ENCODE results near the gene PCYT1A. TPM values are rescaled to one million over a fixed set of nuclear protein-coding genes. Genes with fewer than 3 reads are reported as not detected.

PCYT1A gene
- total and polyA plus RNA-seq, 2 of the 13 experiments (the other 11 are each of a cell fraction or from before 2014, with no cell fraction given) = 26.4 to 45.3 TPM

GRCh38 chr3:196287440-196288140 lies at the start of gene PCYT1A (continued):
- TF ChIP-seq ZNF770 (CRISPR knock-in tag; IDR thresholded peaks at IDR 0.05) = peak; percentile 87
- TF ChIP-seq ZNF772 (CRISPR knock-in tag; IDR thresholded peaks at IDR 0.05) = peak; percentile 85
- TF ChIP-seq ZFP62 (CRISPR knock-in tag; IDR thresholded peaks at IDR 0.05) = no peak
- peak; percentile 69; the same call in 1 of the 2 replicates for TF ChIP-seq GMEB1 (CRISPR knock-in tag; IDR thresholded peaks at IDR 0.05; ENCODE audit: borderline replicate concordance)
- peak; percentile 38; the same call in 1 of the 2 replicates for TF ChIP-seq RFX3 (CRISPR knock-in tag; IDR thresholded peaks at IDR 0.05)
- TF ChIP-seq, protein P1, sequence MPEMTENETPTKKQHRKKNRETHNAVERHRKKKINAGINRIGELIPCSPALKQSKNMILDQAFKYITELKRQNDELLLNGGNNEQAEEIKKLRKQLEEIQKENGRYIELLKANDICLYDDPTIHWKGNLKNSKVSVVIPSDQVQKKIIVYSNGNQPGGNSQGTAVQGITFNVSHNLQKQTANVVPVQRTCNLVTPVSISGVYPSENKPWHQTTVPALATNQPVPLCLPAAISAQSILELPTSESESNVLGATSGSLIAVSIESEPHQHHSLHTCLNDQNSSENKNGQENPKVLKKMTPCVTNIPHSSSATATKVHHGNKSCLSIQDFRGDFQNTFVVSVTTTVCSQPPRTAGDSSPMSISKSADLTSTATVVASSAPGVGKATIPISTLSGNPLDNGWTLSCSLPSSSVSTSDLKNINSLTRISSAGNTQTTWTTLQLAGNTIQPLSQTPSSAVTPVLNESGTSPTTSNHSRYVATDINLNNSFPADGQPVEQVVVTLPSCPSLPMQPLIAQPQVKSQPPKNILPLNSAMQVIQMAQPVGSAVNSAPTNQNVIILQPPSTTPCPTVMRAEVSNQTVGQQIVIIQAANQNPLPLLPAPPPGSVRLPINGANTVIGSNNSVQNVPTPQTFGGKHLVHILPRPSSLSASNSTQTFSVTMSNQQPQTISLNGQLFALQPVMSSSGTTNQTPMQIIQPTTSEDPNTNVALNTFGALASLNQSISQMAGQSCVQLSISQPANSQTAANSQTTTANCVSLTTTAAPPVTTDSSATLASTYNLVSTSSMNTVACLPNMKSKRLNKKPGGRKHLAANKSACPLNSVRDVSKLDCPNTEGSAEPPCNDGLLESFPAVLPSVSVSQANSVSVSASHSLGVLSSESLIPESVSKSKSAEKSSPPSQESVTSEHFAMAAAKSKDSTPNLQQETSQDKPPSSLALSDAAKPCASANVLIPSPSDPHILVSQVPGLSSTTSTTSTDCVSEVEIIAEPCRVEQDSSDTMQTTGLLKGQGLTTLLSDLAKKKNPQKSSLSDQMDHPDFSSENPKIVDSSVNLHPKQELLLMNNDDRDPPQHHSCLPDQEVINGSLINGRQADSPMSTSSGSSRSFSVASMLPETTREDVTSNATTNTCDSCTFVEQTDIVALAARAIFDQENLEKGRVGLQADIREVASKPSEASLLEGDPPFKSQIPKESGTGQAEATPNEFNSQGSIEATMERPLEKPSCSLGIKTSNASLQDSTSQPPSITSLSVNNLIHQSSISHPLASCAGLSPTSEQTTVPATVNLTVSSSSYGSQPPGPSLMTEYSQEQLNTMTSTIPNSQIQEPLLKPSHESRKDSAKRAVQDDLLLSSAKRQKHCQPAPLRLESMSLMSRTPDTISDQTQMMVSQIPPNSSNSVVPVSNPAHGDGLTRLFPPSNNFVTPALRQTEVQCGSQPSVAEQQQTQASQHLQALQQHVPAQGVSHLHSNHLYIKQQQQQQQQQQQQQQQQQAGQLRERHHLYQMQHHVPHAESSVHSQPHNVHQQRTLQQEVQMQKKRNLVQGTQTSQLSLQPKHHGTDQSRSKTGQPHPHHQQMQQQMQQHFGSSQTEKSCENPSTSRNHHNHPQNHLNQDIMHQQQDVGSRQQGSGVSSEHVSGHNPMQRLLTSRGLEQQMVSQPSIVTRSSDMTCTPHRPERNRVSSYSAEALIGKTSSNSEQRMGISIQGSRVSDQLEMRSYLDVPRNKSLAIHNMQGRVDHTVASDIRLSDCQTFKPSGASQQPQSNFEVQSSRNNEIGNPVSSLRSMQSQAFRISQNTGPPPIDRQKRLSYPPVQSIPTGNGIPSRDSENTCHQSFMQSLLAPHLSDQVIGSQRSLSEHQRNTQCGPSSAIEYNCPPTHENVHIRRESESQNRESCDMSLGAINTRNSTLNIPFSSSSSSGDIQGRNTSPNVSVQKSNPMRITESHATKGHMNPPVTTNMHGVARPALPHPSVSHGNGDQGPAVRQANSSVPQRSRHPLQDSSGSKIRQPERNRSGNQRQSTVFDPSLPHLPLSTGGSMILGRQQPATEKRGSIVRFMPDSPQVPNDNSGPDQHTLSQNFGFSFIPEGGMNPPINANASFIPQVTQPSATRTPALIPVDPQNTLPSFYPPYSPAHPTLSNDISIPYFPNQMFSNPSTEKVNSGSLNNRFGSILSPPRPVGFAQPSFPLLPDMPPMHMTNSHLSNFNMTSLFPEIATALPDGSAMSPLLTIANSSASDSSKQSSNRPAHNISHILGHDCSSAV (CRISPR knock-in tag; IDR thresholded peaks at IDR 0.05; ENCODE audit: borderline replicate concordance) = no peak
- no peak for TF ChIP-seq NFRKB (IDR thresholded peaks at IDR 0.05)
- TF ChIP-seq, protein P2, sequence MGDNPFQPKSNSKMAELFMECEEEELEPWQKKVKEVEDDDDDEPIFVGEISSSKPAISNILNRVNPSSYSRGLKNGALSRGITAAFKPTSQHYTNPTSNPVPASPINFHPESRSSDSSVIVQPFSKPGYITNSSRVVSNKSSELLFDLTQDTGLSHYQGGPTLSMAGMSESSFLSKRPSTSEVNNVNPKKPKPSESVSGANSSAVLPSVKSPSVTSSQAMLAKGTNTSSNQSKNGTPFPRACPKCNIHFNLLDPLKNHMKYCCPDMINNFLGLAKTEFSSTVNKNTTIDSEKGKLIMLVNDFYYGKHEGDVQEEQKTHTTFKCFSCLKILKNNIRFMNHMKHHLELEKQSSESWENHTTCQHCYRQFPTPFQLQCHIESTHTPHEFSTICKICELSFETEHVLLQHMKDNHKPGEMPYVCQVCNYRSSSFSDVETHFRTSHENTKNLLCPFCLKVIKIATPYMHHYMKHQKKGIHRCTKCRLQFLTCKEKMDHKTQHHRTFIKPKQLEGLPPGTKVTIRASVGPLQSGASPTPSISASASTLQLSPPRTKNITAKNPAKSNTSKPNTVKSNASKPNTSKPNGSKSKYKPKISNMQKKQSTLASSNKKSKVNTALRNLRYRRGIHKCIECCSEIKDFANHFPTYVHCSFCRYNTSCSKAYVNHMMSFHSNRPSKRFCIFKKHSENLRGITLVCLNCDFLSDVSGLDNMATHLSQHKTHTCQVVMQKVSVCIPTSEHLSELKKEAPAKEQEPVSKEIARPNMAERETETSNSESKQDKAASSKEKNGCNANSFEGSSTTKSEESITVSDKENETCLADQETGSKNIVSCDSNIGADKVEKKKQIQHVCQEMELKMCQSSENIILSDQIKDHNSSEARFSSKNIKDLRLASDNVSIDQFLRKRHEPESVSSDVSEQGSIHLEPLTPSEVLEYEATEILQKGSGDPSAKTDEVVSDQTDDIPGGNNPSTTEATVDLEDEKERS (CRISPR knock-in tag; IDR thresholded peaks at IDR 0.05) = peak; percentile 80; the same call in 1 of the 2 replicates
- TF ChIP-seq FUBP1 (CRISPR knock-in tag; IDR thresholded peaks at IDR 0.05; ENCODE audit: borderline replicate concordance) = no peak
- TF ChIP-seq NR2C2 (CRISPR knock-in tag; IDR thresholded peaks at IDR 0.05; ENCODE audit: borderline replicate concordance) = peak; percentile 87
